Prostate gland (tissue), 2 donors: Measurements from ENCODE around the gene CEP295NL. TPM values are rescaled to one million over a fixed set of nuclear protein-coding genes. Genes with fewer than 3 reads are reported as not detected.

Experiments
- DNase-seq: peaks from one replicate; pipeline ENCODE4 v3.0.0-alpha.2; 2019; ENCODE audit warnings: low spot score
- H3K27ac ChIP-seq, 2 donors: fragments of 200-600 bp; sonication (generic); 2 replicates each; pipeline ENCODE4 v1.5.1; 2017 to 2019
- H3K27me3 ChIP-seq: fragments of 200-600 bp; sonication (generic); replicated peaks from 2 replicates; pipeline ENCODE4 v1.5.1; 2019; ENCODE audit not compliant: insufficient read depth
- H3K36me3 ChIP-seq, 2 donors: fragments of 200-600 bp; sonication (generic); 1 replicate in 1 of 2; 2 replicates in 1 of 2; pipeline versions ENCODE4 v1.5.1 to v1.8.1; 2017 to 2019
- H3K4me1 ChIP-seq: fragments of 200-600 bp; sonication (generic); replicated peaks from 2 replicates; pipeline ENCODE4 v1.5.1; 2019
- H3K4me3 ChIP-seq, 2 donors: fragments of 200-600 bp; sonication (generic); 2 replicates each; pipeline ENCODE4 v1.5.1; 2017 to 2019
- H3K9me3 ChIP-seq: fragments of 200-600 bp; sonication (generic); 2 replicates; pipeline ENCODE4 v1.5.1; 2017
- CTCF ChIP-seq, 4 experiments: fragments of 200-600 bp in 2 of 4; fragments of 450-650 bp in 2 of 4; sonication (generic) in 2 of 4; IDR thresholded peaks; 1 replicate in 3 of 4; 2 replicates in 1 of 4; pipeline ENCODE4 v1.5.1; 2016 to 2019; ENCODE audit warnings: antibody characterized with exemption in 4 of 4, mild to moderate bottlenecking in 2 of 4, moderate library complexity in 2 of 4
- POLR2A ChIP-seq: fragments of 450-650 bp; IDR thresholded peaks from one replicate; pipeline ENCODE4 v1.6.1; 2016; ENCODE audit warnings: antibody characterized with exemption, mild to moderate bottlenecking
- POLR2AphosphoS5 ChIP-seq: sonication (generic); formaldehyde crosslinking; IDR thresholded peaks from one replicate; pipeline ENCODE4 v1.6.1; 2017; ENCODE audit warnings: antibody characterized with exemption
- WGBS: methylation state at CpG from one replicate; pipeline ENCODE4 v1.1.5; 2018; 5-methylcytosine and 5-hydroxymethylcytosine counted together
- intact Hi-C: fragments of 100-400 bp; cut with DNase I; formaldehyde crosslinking; loops from one replicate; pipeline ENCODE4 v1.14.2; 2022
- total RNA-seq, 2 donors: library from RNA; depleted of rRNA; stranded (reverse); fragments of >200 nt; gene quantifications; one replicate each; pipeline ENCODE4 v1.1.0, GENCODE V29; 2016

The CEP295NL gene
- total RNA-seq, 2 donors from 2014 or later: 2.2 to 8.2 TPM

DNA sequence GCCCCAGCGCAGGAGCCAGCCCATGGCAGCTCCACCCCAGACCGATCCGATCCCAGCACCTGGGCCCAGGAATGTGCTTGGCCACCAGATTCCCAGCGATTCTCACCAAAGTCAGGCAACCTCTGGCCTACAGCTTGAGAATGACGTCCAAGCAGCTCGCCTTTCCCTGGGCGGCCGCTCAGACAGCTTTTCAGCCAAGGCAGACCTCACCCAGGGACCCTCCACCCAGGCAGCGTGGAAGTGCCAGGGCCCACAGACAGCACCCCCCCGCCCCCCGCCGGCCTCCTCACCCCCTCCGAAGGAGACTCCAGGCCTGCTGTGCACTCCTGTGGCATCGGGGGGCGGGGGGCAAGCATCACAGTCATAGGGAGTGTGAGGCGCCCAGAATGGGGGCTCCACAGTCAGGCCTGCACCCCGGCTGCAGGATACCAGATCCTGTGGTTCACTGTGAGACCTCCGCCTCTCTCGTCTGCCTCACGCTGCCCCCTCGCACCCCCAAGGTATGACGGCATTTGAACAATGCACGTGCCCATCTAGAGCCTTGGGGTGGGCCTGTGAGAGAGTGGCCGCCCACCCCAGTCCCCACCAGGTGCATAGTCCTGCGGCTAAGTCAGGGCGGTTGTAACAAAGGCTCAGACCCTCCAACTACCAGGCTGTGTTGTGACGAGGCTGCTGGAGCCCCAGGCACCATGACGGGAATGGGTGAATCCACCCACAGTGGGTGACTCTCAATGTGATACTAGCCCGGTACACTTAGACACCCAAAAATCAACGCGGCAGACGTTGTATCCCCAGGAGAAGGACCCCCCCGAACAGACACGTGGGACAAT lies 6.0 kb downstream of the CEP295NL start:
- Histone ChIP-seq H3K36me3 (no peaks in the 10 kb centered on the region), H3K4me3 (no peak overlapping the region), H3K27me3 (no peaks in the 10 kb centered on the region), H3K4me1 (no peaks in the 10 kb centered on the region), H3K27ac (peak overlapping the region in 1 of 2 donors; percentile 44), H3K9me3 (no peaks in the 10 kb centered on the region)
- TF ChIP-seq POLR2AphosphoS5 (no peak), CTCF (IDR thresholded peaks at IDR 0.05) (no peak), POLR2A (no peak)
- no peak for DNase-seq
- WGBS: 83% methylated on average over 31 of the region's 34 CpGs
- intact Hi-C loops: no loop called here

- H3K36me3 ChIP-seq: no peaks in the 10 kb centered on the region
- H3K4me3 ChIP-seq: no peak overlapping the region
- H3K4me1 ChIP-seq: no peaks in the 10 kb centered on the region
- no peaks in the 10 kb centered on the region for H3K27me3 ChIP-seq
- 66% methylated on average over 14 of the region's 20 CpGs for WGBS
- peak overlapping the region in 1 of 2 donors; percentile 44 for H3K27ac ChIP-seq
- TF ChIP-seq POLR2AphosphoS5: no peak
- TF ChIP-seq CTCF (IDR thresholded peaks at IDR 0.05): no peak
- no peak for TF ChIP-seq POLR2A
- DNase-seq: no peak
- intact Hi-C loops: no loop called here
- H3K9me3 ChIP-seq: no peaks in the 10 kb centered on the region
Measured at GRCh38 chr17:78896091-78896833, 6.7 kb downstream of the CEP295NL start.

DNA sequence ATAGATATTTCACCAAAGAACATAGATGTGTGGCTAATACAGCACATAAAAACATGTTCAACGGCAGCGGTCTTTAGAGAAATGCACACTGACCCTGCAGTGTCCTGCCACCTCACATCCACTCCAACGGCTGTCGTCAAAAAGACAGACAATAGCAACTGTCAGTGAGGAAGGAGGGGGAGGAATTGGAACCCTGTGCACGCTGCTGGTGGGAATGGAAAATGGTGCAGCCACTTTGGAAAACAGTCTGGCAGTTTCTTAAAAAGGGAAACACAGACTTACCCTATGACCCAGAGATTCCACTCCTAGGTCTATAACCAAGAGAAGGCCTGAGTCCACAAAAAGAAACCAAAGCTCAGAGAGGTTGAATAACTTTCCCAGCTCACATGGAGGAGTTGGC lies 7.7 kb downstream of the CEP295NL start:
- H3K27me3 ChIP-seq: no peaks in the 10 kb centered on the region
- DNase-seq: no peak
- H3K4me1 ChIP-seq: no peaks in the 10 kb centered on the region
- intact Hi-C loops: no loop called here
- H3K36me3 ChIP-seq: no peaks in the 10 kb centered on the region
- H3K9me3 ChIP-seq: no peaks in the 10 kb centered on the region
- 57% methylated on average over 5 of the region's 5 CpGs for WGBS
- H3K27ac ChIP-seq: no peak overlapping the region
- TF ChIP-seq CTCF (IDR thresholded peaks at IDR 0.05): no peak
- TF ChIP-seq POLR2AphosphoS5: no peak
- no peak for TF ChIP-seq POLR2A
- H3K4me3 ChIP-seq: no peak overlapping the region

- H3K9me3 ChIP-seq: no peaks in the 10 kb centered on the region
- H3K27ac ChIP-seq: no peak overlapping the region
- WGBS: 14% methylated on average over 4 of the region's 4 CpGs
- no peak for DNase-seq
- TF ChIP-seq CTCF (IDR thresholded peaks at IDR 0.05) (no peak), POLR2A (no peak), POLR2AphosphoS5 (no peak)
- H3K27me3 ChIP-seq: no peaks in the 10 kb centered on the region
- no peaks in the 10 kb centered on the region for H3K4me1 ChIP-seq
- H3K36me3 ChIP-seq: no peaks in the 10 kb centered on the region
- intact Hi-C loops: no loop called here
- no peak overlapping the region for H3K4me3 ChIP-seq
Measured at GRCh38 chr17:78893684-78894083, 9.3 kb downstream of the CEP295NL start.
